Limb (tissue), 2 donors: ENCODE results near the gene TMEM121B.

ENCODE experiments used
- DNase-seq, 2 donors: peaks; one replicate each; pipeline ENCODE4 v3.0.0-alpha.2; 2016; ENCODE audit errors: extremely low spot score in 2 of 2

TMEM121B gene

DNA sequence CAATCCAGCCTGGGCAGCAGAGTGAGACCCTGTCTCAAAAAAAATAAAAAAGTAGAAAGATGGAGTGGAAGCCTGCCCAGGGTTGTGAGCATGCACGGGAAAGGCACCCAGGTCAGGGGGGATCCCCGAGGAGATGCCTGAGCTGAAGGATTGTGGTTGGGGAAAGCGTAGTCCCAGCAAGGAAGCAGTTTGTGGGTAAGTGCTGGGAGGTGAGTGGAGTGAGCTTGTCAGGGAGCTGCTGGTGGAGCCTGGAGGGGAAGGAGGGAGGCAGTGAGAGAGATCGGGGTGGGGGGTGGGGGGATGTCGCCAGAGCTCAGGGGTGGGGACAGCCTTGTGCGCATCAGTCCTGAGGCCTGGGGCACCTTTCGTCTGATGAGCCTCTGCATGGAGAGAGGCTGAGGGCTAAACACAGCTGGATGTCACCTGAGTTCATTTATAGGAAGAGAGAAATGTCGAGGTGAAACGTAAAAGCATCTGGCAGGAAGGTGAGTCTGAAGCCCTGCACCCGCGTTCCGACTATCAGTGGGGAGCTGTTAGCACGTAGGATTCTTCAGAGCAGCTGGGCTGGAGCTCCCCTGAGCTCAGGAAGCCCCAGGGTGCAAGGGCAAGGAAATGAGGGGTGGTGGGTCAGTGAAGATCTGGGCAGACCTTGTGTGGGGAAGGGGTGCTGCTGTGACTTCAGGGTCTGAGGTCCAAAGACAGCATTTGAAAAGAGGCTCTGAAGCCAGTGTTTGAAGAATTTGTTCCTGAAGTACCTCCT is 10.2 kb downstream of the TMEM121B start:
- DNase-seq, result peak in 1 of 2 donors; percentile 11

GRCh38 chr22:17109976-17110375 is 11.2 kb downstream of the TMEM121B start:
- no peak for DNase-seq

- DNase-seq, result peak in 1 of 2 donors; percentile 22
These were observed 11.9 kb downstream of the TMEM121B start for GRCh38 chr22:17109113-17109865.

GRCh38 chr22:17108256-17109112 is 12.7 kb downstream of the TMEM121B start:
- DNase-seq, result no peak

- no peak for DNase-seq
These were observed 13.7 kb downstream of the TMEM121B start for GRCh38 chr22:17107547-17107810.

GRCh38 chr22:17106785-17107546 is 14.2 kb downstream of the TMEM121B start:
- DNase-seq, result no peak

- peak in 1 of 2 donors; percentile 3 for DNase-seq
These were observed 14.9 kb downstream of the TMEM121B start for GRCh38 chr22:17106161-17106784.

GRCh38 chr22:17105143-17106129 is 15.7 kb downstream of the TMEM121B start:
- DNase-seq, result peak in 1 of 2 donors; percentile 14

DNA sequence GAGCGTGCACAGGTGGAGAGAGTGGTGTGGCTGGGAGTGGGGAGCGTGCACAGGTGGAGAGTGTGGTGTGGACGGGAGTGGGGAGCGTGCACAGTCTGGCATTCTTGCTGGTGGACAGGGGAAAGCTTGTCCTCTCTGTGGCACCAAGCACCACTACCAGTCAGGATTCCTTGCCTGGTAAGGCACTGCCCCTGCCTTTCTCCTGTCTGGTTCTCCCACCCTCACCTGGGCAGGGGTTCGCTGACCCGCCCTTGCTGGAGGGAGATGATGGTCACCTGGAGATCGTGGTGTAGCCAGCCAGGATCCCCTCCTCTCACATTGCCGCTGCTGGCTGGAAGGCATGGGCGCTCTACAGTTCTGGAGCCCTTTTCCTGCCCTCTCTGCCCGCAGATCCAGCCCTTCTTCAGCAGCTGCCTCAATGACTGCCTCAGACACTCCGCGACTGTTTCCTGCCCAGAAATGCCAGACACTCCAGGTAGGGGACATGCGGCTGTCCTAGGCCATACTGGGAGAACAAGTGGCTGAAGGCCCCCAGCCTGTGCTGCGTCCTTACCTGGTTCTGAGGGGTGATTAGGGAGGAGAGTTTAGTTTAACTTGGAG is 16.7 kb downstream of the TMEM121B start:
- no peak for DNase-seq

GRCh38 chr22:17103351-17103750 is 17.8 kb downstream of the TMEM121B start:
- DNase-seq, result no peak

DNA sequence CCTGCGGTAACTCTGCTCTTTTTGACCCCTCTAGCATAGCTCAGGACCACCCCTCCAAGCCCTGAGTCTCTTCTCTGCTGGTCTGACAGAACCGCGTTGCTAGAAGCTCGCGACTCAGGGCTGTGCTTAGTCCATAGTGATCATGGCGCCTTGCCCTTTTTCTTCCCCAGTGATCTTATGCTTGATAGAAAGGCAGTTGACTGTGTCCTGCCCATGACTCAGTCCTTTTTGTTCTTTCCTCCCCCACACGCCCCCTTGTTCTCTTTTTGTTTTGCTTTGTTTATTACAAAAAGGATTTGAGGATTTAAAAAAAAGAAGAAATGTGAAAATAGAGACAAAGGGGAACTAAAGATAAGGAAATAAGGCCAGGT is 18.9 kb downstream of the TMEM121B start:
- no peak for DNase-seq

- DNase-seq, result no peak
These were observed 19.5 kb downstream of the TMEM121B start for GRCh38 chr22:17101475-17102296.

- DNase-seq, result no peak
These were observed 20.5 kb downstream of the TMEM121B start for GRCh38 chr22:17100621-17101020.

DNA sequence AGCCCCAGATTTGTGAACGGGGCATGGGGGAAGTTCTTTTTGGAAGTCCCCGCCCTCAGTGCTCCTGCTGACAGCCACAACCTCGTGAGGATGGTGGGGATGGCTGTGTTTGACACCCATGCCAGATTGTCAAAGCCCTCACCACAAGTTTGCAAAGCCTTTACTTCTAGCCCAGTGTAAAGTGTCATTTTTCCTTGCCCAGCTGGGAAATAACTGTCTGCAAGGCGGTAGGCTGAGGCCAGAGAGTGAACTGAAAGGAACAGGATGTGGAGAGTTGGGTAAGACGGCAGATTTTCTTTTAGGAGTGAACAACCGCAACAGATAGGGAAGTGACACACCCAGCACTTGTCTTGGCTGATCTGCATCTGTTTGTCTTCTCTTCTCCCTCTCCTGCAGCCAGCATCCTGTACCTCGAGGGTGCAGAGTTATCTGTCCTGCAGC is 22.8 kb downstream of the TMEM121B start:
- DNase-seq, result no peak

- DNase-seq, result no peak
These were observed 23.5 kb downstream of the TMEM121B start for GRCh38 chr22:17097701-17098100.

GRCh38 chr22:17097062-17097461 is 24.1 kb downstream of the TMEM121B start:
- no peak for DNase-seq

DNA sequence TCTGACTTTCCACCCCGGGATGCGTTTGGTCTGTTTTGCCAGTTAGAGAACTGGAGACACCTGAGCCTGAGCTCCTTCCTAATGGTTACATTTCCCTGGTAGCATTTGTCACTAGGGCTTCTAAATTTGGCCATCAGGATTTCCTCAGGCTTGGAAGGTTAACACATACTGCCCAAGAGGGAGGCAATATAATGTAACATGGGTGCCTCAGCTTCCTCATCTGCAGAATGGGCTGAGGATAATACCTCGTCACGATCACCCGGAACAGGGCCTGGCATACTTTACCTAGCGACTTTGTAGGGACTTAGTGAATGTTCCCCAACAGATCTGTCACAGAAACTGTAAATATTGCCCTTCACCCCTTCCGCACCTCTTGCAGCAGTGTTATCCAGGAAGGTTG is 25.1 kb downstream of the TMEM121B start:
- no peak for DNase-seq

DNA sequence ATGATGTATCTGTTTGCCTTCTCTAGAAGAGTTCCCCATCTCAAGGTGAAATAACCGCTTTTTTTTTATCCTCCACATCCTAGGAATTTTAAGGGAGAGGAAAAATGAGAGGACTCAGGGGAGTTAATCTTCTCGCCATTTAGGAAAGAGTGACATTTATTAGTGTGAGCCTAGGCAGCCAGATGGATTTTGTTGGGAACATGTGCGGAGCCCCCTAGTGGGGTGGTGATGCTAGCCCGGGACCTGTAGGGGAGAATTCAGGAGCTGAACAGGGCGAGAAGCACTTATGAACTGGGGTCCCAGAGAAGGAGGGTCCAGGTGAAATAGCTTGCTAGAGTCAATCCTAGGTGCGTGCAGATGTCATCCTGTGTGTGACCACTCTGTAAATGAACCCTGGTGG is 25.6 kb downstream of the TMEM121B start:
- no peak for DNase-seq
